ENCODE data around the gene NT5DC1. TPM values are rescaled to one million over a fixed set of nuclear protein-coding genes. Genes with fewer than 3 reads are reported as not detected.

Gene NT5DC1
- total and polyA plus RNA-seq, 2 experiments from 2014 or later, result 27.0 to 29.8 TPM

- H2AFZ ChIP-seq, result no peak overlapping the region
- H3K4me3 ChIP-seq, result no peak overlapping the region
- Mint-ChIP-seq H3K27ac (no peak overlapping the region), H3K4me3 (no peak overlapping the region), H3K36me3 (ENCODE audit: low read depth) (no peaks in the 10 kb centered on the region), H3K4me1 (peaks cover 5% of the 10 kb centered on the region; the same call in 2 of the 3 replicates), H3K9me3 (no peaks in the 10 kb centered on the region), H3K27me3 (ENCODE audit: insufficient read depth, low read depth, poor library complexity) (peaks cover 1% of the 10 kb centered on the region)
- H4K20me1 ChIP-seq (replicated peaks; ENCODE audit: insufficient read depth), result no peaks in the 10 kb centered on the region
- no peak overlapping the region for H3K27ac ChIP-seq (ENCODE audit: low read depth)
- ATAC-seq (no peak), DNase-seq (ENCODE audit: low spot score) (no peak)
- H3K4me1 ChIP-seq (ENCODE audit: insufficient read depth), result no peaks in the 10 kb centered on the region
- no peaks in the 10 kb centered on the region for H3K9me2 ChIP-seq (ENCODE audit: insufficient read depth)
- H3K4me2 ChIP-seq, result no peak overlapping the region
- TF ChIP-seq CTCF (conservative IDR thresholded peaks at IDR 0.05; ENCODE audit: low read depth in 2 of 2) (peak in 1 of 2 experiments; percentile 32; a peak in 1 of 4 replicates), ETS1 (IDR thresholded peaks at IDR 0.05) (no peak)
- no peaks in the 10 kb centered on the region for H3K79me2 ChIP-seq (replicated peaks; ENCODE audit: insufficient read depth)
- no peaks in the 10 kb centered on the region for H3K36me3 ChIP-seq (ENCODE audit: insufficient read depth)
- H3K27me3 ChIP-seq (ENCODE audit: insufficient read depth), result no peaks in the 10 kb centered on the region
- H3F3A ChIP-seq (replicated peaks; ENCODE audit: low read depth), result no peaks in the 10 kb centered on the region
Measured at GRCh38 chr6:116078522-116078921, 22.1 kb upstream of the NT5DC1 start.

GRCh38 chr6:116078945-116079344, 21.7 kb upstream of the NT5DC1 start:
- Mint-ChIP-seq H3K4me3 (no peak overlapping the region), H3K9me3 (no peaks in the 10 kb centered on the region), H3K27me3 (ENCODE audit: insufficient read depth, low read depth, poor library complexity) (peaks cover 1% of the 10 kb centered on the region), H3K27ac (no peak overlapping the region), H3K4me1 (peaks cover 5% of the 10 kb centered on the region; the same call in 2 of the 3 replicates), H3K36me3 (ENCODE audit: low read depth) (no peaks in the 10 kb centered on the region)
- H3K4me1 ChIP-seq (ENCODE audit: insufficient read depth), result no peaks in the 10 kb centered on the region
- ATAC-seq (no peak), DNase-seq (ENCODE audit: low spot score) (no peak)
- H3K9me2 ChIP-seq (ENCODE audit: insufficient read depth), result no peaks in the 10 kb centered on the region
- H3K79me2 ChIP-seq (replicated peaks; ENCODE audit: insufficient read depth), result no peaks in the 10 kb centered on the region
- H3K4me2 ChIP-seq, result no peak overlapping the region
- H3K27me3 ChIP-seq (ENCODE audit: insufficient read depth), result no peaks in the 10 kb centered on the region
- no peaks in the 10 kb centered on the region for H3K36me3 ChIP-seq (ENCODE audit: insufficient read depth)
- H2AFZ ChIP-seq, result no peak overlapping the region
- H3K4me3 ChIP-seq, result no peak overlapping the region
- no peaks in the 10 kb centered on the region for H4K20me1 ChIP-seq (replicated peaks; ENCODE audit: insufficient read depth)
- no peak overlapping the region for H3K27ac ChIP-seq (ENCODE audit: low read depth)
- no peaks in the 10 kb centered on the region for H3F3A ChIP-seq (replicated peaks; ENCODE audit: low read depth)
- TF ChIP-seq EZH2 (IDR thresholded peaks at IDR 0.05; ENCODE audit: low read depth, unreplicated experiment), result no peak
- TF ChIP-seq ETS1 (IDR thresholded peaks at IDR 0.05), result no peak
- TF ChIP-seq ZNF331 (CRISPR knock-in tag; IDR thresholded peaks at IDR 0.05; ENCODE audit: low read depth), result no peak
- TF ChIP-seq CTCF (conservative IDR thresholded peaks at IDR 0.05; ENCODE audit: low read depth in 2 of 2), result no peak
- no peak for TF ChIP-seq POLR2AphosphoS5 (IDR thresholded peaks at IDR 0.05; ENCODE audit: low read depth)
- no peak for TF ChIP-seq JUNB (IDR thresholded peaks at IDR 0.05; ENCODE audit: unreplicated experiment)
- no peak for TF ChIP-seq EZH2phosphoT487 (IDR thresholded peaks at IDR 0.05; ENCODE audit: unreplicated experiment)
- no peak for TF ChIP-seq REST (IDR thresholded peaks at IDR 0.05; ENCODE audit: unreplicated experiment)
- no peak for TF ChIP-seq CREB1 (CRISPR knock-in tag; IDR thresholded peaks at IDR 0.05; ENCODE audit: low read depth)
- TF ChIP-seq NANOG (IDR thresholded peaks at IDR 0.05; ENCODE audit: borderline replicate concordance), result no peak
- TF ChIP-seq ZNF114 (CRISPR knock-in tag; IDR thresholded peaks at IDR 0.05), result no peak

All from GM23338 (cell line).